HG03457 (cell line): Measurements from ENCODE around the gene TLCD1.

Source experiments
- ATAC-seq: cut with Tn5 transposase; IDR thresholded peaks from one replicate; pipeline ENCODE4 v1.9.1; 2021; ENCODE audit warnings: moderate number of reproducible peaks; ENCODE audit not compliant: unreplicated experiment

The TLCD1 gene

GRCh38 chr17:28726226-28726626, at the start of gene TLCD1:
Gene TLCD1 (minus strand): TSS chr17:28726233. CDS start chr17:28726097, 136 bp downstream.
- ATAC-seq: no peak

GRCh38 chr17:28774206-28774605, 48.2 kb upstream of the TLCD1 start:
- no peak for ATAC-seq

DNA sequence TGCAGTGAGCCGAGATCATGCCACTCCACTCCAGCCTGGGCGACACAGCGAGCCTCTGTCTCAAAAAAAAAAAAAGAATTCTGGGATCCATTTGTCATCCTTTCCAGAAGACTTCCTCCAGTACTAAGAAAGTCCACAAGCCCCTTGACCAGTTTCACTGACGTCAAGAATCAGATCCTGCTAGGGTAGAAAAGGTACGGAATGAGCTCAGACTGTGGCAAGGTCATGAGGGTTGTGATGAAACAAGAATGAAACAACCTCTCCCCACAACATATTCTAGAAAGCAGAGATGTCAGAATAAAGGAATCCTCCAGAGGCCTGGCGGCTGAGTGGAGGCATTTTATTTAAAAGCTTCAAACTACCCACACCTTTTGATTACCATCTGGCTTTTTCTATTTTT, 47.7 kb upstream of the TLCD1 start:
- ATAC-seq: no peak

DNA sequence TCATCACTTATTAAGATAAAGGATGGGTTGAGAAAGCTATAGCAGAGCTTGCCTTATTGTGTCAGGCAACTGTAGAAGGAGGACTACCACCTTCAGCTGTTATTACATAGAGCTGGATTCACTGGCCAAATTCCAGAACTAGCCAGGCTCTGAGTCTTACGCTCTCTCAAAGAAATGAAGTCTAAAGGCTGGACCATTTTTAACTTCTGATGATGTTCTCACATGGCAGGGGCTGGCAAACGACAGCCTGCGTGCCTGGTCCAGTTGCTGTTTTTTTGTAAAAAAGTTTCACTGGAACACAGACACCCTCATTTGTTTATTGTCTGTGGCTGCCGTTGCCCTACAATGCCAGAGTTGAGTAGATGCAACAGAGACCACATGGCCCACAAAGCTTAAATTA, 39.0 kb upstream of the TLCD1 start:
- no peak for ATAC-seq

DNA sequence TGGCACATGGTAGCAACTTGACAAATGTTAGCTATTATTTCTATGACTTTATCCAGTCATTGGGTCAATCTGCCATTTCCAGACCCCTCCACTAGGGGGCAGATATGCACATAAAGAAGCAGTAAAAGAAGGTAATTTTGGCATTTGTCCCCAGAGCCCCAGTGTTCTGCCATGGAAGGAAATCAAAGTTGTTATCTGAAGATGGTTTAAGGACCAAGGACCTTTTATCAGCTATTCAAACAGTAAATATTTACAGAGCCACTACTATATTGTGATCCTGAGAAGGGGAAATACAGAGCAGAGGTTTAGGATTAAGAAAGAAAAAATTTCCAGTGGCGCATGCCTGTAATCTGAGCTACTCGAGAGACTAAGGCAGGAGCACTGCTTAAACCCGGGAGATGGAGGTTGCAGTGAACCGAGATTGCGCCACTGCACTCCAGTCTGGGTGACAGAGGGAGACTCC, 37.8 kb upstream of the TLCD1 start:
- no peak for ATAC-seq

DNA sequence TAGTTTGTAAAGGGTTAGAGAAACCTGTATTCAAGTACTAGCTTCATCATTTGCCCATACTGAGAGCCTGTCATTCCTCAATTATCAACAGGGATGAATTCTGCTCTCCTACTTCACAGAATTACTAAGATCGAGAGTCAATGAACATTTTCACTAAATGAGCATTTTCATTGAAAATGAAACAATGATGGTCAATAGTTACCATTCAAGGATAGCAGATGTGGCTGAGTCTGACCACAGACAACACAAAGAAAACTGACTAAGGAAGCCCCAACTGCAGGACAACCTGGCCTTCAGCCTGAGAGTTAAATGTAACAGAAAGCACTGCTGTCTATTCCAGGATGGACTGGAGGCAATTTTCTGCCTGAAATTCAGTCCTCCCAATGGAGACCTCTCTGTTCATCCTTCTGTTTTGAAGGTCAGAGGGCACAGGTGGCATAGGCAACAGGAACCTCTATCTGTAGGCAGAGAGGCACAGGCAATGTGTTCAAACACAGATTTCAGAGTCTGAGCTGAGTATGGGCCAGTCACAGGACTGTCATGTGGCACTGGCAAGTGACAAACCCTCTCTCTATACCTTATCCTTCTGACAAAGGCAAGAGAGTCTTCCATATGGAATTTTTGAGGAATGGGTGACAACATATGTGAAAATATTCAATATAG, 37.2 kb upstream of the TLCD1 start:
- no peak for ATAC-seq

DNA sequence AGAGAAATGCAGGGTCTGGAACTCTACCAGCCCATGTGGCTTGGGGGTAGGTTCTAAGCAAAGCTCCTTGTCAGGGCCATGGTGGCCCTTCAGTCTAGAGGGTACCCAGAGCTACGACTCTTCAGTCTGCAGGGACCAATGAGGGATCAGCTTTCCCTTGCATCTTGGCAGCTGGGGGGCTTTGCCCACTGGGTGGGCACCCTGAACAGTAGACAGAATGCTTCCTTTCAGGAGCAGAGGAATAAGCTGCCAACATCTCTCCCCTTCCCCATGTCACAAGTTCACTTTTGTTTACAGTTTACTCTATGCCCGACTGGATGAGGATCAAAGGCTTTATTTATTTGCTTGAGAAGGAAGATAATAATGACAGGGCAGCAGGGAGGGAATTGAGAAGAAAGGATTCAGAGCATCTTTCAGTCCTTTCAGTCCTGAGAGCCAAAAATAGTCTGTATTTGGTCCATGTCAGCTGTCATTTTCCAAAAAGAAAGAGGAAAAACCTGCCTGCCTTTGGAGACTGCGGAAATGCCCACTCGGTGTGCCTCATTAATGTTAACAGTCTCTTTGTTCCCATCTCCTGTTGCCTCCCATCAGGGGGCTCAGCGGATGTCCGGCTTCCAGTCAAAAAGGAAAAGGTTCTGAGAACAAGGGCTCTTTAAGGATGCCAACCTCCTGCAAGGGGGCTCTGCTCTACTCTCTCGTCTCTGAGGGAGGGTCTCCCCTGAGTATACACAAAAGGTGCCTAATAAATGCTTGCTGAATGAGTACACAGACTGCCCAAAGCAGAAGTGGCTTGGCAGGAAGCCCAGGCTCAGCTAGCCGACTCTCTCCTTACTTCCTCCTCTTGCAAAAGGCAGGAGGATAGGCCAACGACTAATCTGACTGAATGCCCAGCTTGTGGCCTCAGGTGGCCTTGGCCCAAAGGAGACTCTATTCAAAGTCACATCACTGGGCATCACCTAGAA, 34.8 kb upstream of the TLCD1 start:
- ATAC-seq: no peak

DNA sequence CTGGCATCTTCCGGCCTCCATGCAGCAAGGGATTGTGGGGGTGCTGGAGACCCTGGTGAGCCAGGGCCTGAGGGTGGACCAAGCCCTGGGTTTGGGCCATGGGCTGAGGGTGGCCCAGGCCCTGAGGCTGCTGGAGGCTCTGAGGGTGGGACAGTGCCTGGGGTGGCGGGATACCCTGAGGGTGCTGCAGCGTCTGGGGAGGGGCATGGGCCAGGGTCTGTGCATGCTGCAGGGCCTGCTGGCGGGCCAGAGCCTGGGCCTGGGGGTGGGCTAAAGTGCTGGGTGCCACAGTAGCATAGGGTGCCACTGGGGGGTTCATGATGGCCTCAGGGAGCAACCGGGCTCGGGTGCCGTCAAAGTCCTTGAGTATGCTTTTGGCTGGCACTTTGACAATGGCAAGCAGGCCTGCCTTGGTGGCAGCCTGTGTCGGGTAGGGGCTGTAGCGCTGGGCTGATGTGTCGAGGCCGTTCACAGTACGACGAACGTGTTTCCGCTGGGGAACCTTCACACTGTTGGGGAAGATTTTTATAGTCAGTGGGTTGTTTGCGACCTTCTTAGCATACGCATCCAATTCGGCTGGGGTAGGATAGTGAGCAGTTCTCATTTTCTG, 33.3 kb upstream of the TLCD1 start:
- no peak for ATAC-seq

DNA sequence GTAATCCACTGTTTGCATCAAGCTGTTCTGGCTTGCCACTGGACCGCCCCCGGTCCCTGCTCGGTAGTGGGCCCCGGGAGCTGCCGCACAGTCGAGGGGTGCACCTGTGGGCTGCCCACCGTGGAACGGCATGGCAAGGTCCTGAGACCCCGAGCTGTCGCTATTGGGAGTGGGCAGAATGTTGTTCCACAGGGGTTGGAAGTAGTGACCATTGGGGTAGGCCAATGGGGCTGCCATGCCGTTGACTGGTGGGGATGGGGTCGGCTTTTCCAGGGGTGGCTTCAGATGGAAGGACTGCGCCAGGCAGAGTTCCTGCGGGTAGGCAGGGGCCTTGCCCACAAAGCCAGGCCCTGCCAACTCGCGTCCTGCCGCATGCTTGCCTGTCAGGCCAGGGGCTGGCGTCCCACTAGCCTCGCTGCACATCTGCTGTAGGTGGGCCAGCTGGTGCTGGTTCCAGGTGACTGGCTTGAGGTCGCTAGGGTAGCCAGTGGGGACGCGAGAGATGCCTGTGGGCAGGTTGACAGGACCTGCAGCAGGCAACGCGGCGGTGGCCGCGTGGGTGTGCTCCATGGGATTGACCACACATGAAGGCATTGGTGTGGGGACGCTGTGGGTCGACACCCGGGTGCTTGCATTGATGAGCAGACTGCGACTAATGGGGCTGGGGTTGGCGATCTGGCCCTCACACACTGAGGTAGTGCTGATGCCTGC, 32.5 kb upstream of the TLCD1 start:
- ATAC-seq: no peak

DNA sequence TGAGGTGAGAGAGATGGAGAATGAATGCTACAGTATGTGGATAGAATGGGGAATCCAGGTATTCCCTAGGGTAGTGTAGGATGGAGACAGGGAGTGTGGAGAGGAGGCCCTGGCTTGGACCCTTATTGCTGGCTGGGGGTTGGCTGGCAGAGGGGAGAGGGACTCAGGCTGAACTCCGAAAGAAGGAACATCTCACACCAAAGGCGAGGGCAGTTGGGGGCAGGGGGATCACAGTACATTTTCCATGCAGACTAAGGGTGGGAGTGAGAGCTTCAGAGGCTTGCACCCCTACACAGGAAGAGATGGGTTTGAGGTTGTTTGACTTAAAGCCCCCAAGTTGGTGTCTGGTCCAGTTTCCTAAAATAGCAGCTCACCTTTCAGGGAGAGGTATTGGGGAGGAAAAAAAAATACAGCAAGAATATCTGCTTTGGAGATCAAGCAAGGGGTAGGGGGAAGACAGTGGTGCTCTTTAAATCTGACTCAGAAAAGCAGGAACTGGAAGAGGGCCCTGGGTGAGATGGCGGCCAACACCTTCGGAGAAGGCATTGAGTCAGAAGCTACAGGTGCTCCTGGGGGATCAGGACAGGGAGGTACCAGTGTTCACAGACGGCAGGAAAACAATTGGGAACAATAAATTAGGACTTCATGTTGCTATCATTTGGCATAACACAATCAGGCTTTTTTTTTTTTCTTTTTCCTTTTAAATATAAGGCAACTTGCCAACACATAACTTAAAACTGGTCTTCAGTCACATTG, 30.2 kb upstream of the TLCD1 start:
- no peak for ATAC-seq

DNA sequence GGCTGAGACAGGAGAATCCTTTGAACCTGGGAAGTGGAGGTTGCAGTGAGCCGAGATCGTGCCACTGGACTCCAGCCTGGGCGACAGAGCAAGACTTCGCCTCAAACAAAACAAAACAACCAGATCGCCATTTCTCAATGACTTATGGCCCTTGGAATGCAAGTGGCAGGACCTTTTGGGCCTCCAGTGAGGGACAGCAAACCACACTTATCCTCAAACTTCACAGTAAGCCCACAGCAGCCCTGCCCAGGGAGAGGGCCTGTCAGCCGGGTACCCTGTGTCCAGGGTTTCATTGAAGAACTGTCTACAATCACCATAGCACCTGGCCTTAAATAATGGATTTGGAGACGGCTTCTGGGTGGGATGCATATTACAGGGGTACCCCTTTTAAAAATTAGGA, 29.5 kb upstream of the TLCD1 start:
- ATAC-seq: no peak

- ATAC-seq: no peak
Measured at GRCh38 chr17:28751600-28752366, 25.8 kb upstream of the TLCD1 start.

DNA sequence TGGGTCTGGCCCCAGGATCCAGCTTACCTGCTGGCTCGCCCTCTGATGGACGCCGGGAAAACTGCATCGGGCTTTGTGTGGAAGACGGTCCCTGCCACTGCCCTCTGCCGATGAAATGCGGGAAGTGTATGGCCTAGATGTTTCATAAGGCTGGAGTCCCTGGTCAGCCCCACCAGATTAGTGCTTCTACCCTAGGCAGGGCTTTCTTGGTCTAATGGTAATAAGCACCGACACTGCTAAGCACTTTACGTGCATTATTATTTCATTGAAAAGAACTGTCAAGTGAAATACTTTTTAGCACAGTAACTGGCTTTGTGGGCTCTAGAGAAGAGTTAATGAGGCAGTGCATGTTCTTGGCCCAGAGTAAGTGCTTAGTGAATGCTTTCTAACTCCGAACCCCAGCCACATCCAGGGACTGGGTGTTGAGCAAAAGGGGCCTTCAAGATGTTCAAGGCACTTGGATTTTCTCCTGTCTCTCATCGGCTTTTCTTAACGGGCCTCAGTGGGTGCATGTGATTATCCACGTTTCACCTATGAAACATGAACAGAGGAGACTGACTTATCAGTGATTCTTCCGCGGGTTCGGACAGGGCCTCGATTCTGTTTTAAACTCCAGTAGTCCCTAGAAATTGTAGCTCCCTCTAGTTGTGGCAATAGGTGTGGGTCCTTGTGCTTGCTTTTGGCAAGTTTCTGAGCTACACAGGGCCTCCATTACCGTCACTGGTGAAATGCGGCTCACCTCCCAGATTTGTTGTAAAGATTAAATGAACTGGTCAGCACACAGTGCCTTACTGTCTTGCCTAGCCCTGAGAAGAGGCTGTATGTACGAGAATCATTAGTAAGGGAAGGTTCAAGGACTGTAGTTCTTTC, 24.4 kb upstream of the TLCD1 start:
- no peak for ATAC-seq

DNA sequence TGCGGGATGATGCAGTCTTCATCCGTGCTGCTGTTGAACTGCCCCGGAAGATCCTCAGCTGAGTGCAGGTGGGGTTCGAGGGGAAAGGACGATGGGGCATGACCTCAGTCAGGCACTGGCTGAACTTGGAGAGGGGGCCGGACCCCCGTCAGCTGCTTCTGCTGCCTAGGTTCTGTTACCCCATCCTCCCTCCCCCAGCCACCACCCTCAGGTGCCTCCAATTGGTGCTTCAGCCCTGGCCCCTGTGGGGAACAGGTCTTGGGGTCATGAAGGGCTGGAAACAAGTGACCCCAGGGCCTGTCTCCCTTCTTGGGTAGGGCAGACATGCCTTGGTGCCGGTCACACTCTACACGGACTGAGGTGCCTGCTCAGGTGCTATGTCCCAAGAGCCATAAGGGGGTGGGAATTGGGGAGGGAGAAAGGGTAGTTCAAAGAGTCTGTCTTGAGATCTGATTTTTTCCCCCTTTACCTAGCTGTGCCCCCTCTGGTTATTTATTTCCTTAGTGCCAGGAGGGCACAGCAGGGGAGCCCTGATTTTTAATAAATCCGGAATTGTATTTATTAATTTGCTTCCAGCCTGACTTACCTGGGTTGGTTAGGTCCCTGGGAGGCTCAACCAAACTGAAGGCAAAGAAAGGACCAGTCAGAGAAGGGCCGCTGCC, 23.6 kb upstream of the TLCD1 start:
- ATAC-seq: no peak

- no peak for ATAC-seq
Measured at GRCh38 chr17:28748852-28749515, 23.0 kb upstream of the TLCD1 start.

GRCh38 chr17:28747801-28748750, 22.0 kb upstream of the TLCD1 start:
- ATAC-seq: no peak
